MM.1S (cell line): ENCODE results near the gene NCKAP5.

Experiments
- DNase-seq: peaks from one replicate; pipeline ENCODE4 v3.0.0-alpha.2; 2015
- H2AFZ ChIP-seq: fragments of 300-600 bp; sonication (generic); 2 replicates; pipeline ENCODE4 v1.6.0; 2016; ENCODE audit warnings: antibody characterized with exemption, low read length
- H3F3A ChIP-seq: fragments of 300-600 bp; sonication (generic); 2 replicates; pipeline ENCODE4 v1.6.1; 2016; ENCODE audit warnings: mild to moderate bottlenecking, antibody characterized with exemption, low read length, moderate library complexity, mixed read lengths; ENCODE audit not compliant: insufficient read depth
- H3K27ac ChIP-seq: fragments of 300-600 bp; sonication (generic); 2 replicates; pipeline ENCODE4 v1.5.1; 2016; ENCODE audit warnings: mild to moderate bottlenecking, low read length
- H3K27me3 ChIP-seq: fragments of 300-600 bp; sonication (generic); replicated peaks from 2 replicates; pipeline ENCODE4 v1.6.0; 2016; ENCODE audit warnings: low read length; ENCODE audit not compliant: insufficient read depth
- H3K36me3 ChIP-seq: fragments of 300-600 bp; sonication (generic); replicated peaks from 2 replicates; pipeline ENCODE4 v1.6.1; 2016; ENCODE audit warnings: mild to moderate bottlenecking, low read length, mixed read lengths; ENCODE audit not compliant: insufficient read depth
- H3K4me1 ChIP-seq: fragments of 300-600 bp; sonication (generic); 2 replicates; pipeline ENCODE4 v1.6.1; 2016; ENCODE audit warnings: low read length, mixed read lengths
- H3K4me2 ChIP-seq: fragments of 300-600 bp; sonication (generic); 2 replicates; pipeline ENCODE4 v1.6.0; 2016; ENCODE audit warnings: low read depth, low read length
- H3K4me3 ChIP-seq: fragments of 300-600 bp; sonication (generic); 2 replicates; pipeline ENCODE4 v1.5.1; 2016; ENCODE audit warnings: low read length, mixed read lengths
- H3K79me2 ChIP-seq: fragments of 300-600 bp; sonication (generic); 2 replicates; pipeline ENCODE4 v1.6.1; 2016; ENCODE audit warnings: mixed run types, low read length, mixed read lengths
- H3K9ac ChIP-seq: fragments of 300-600 bp; sonication (generic); 2 replicates; pipeline ENCODE4 v1.6.1; 2016; ENCODE audit warnings: low read length, mixed read lengths
- H3K9me2 ChIP-seq: fragments of 300-600 bp; sonication (generic); replicated peaks from 2 replicates; pipeline ENCODE4 v1.6.1; 2016; ENCODE audit warnings: mild to moderate bottlenecking, low read length, mixed read lengths; ENCODE audit not compliant: insufficient read depth
- H3K9me3 ChIP-seq: fragments of 300-600 bp; sonication (generic); replicated peaks from 2 replicates; pipeline ENCODE4 v1.6.1; 2016; ENCODE audit warnings: mild to moderate bottlenecking, low read length, mixed read lengths; ENCODE audit not compliant: insufficient read depth
- H4K20me1 ChIP-seq: fragments of 300-600 bp; sonication (generic); 2 replicates; pipeline ENCODE4 v1.6.1; 2016; ENCODE audit warnings: mild to moderate bottlenecking, low read length, moderate library complexity, mixed read lengths; ENCODE audit not compliant: insufficient read depth
- CTCF ChIP-seq: fragments of 300-600 bp; sonication (generic); IDR thresholded peaks from 2 replicates; pipeline ENCODE4 v1.5.1; 2016; ENCODE audit warnings: antibody characterized with exemption, low read length, mixed read lengths
- EZH2 ChIP-seq: fragments of 300-600 bp; sonication (generic); optimal IDR thresholded peaks from 2 replicates; pipeline ENCODE3; 2017; ENCODE audit warnings: low read depth, mild to moderate bottlenecking, antibody characterized with exemption, low read length, mixed read lengths
- EZH2phosphoT487 ChIP-seq: fragments of 300-600 bp; sonication (generic); IDR thresholded peaks from 2 replicates; pipeline ENCODE4 v1.6.1; 2018; ENCODE audit warnings: antibody characterized with exemption, low read length

Gene NCKAP5

GRCh38 chr2:132741754-132742153, 826.5 kb downstream of the NCKAP5 start:
- H4K20me1 ChIP-seq: no peaks in the 10 kb centered on the region
- no peaks in the 10 kb centered on the region for H3F3A ChIP-seq
- no peak overlapping the region for H3K27ac ChIP-seq
- no peak overlapping the region for H2AFZ ChIP-seq
- no peak for TF ChIP-seq EZH2
- no peak for TF ChIP-seq CTCF
- TF ChIP-seq EZH2phosphoT487: no peak
- no peaks in the 10 kb centered on the region for H3K79me2 ChIP-seq
- no peaks in the 10 kb centered on the region for H3K27me3 ChIP-seq
- no peak overlapping the region for H3K4me2 ChIP-seq
- H3K4me1 ChIP-seq: no peaks in the 10 kb centered on the region
- no peaks in the 10 kb centered on the region for H3K9me3 ChIP-seq
- DNase-seq: no peak
- H3K9ac ChIP-seq: no peak overlapping the region
- H3K9me2 ChIP-seq: no peaks in the 10 kb centered on the region
- H3K36me3 ChIP-seq: no peaks in the 10 kb centered on the region
- H3K4me3 ChIP-seq: no peak overlapping the region

GRCh38 chr2:132740081-132740720, 828.1 kb downstream of the NCKAP5 start:
- Histone ChIP-seq H3K4me3 (no peak overlapping the region), H3K4me2 (no peak overlapping the region), H3K27me3 (no peaks in the 10 kb centered on the region), H3K9me3 (no peaks in the 10 kb centered on the region), H3K27ac (no peak overlapping the region), H3K36me3 (no peaks in the 10 kb centered on the region), H2AFZ (no peak overlapping the region), H3K9ac (no peak overlapping the region), H3K9me2 (no peaks in the 10 kb centered on the region), H3K4me1 (no peaks in the 10 kb centered on the region), H3K79me2 (no peaks in the 10 kb centered on the region), H3F3A (no peaks in the 10 kb centered on the region), H4K20me1 (no peaks in the 10 kb centered on the region)
- no peak for DNase-seq
- TF ChIP-seq CTCF (no peak), EZH2phosphoT487 (no peak), EZH2 (no peak)

- Histone ChIP-seq H3K27ac (no peak overlapping the region), H3K36me3 (no peaks in the 10 kb centered on the region), H2AFZ (no peak overlapping the region), H4K20me1 (no peaks in the 10 kb centered on the region), H3K27me3 (no peaks in the 10 kb centered on the region), H3K9me2 (no peaks in the 10 kb centered on the region), H3K4me2 (no peak overlapping the region), H3K4me3 (no peak overlapping the region), H3K9me3 (no peaks in the 10 kb centered on the region), H3K79me2 (no peaks in the 10 kb centered on the region), H3K4me1 (no peaks in the 10 kb centered on the region), H3F3A (no peaks in the 10 kb centered on the region), H3K9ac (no peak overlapping the region)
- TF ChIP-seq CTCF (no peak), EZH2phosphoT487 (no peak), EZH2 (no peak)
- no peak for DNase-seq
These were observed 830.0 kb downstream of the NCKAP5 start for GRCh38 chr2:132738223-132738622.
